Stomach (tissue), 4 donors: ENCODE results near the gene NR2E3.

Experiments
- CTCF ChIP-seq, 7 experiments: fragments of 450-650 bp in 4 of 7; fragments of 200-600 bp in 3 of 7; sonication (generic) in 3 of 7; IDR thresholded peaks; one replicate each; pipeline ENCODE4 v1.5.1; 2016 to 2019; ENCODE audit warnings: antibody characterized with exemption in 7 of 7, control low read depth in 2 of 7, mild to moderate bottlenecking in 1 of 7
- POLR2AphosphoS5 ChIP-seq, 3 donors: sonication (generic); formaldehyde crosslinking; IDR thresholded peaks; one replicate each; pipeline ENCODE4 v1.6.1; 2016; ENCODE audit warnings: antibody characterized with exemption in 3 of 3

GRCh38 chr15:71802770-71803169 is 7.6 kb upstream of the NR2E3 start:
- peak in 1 of 7 experiments; percentile 31 for TF ChIP-seq CTCF (IDR thresholded peaks at IDR 0.05)
- TF ChIP-seq POLR2AphosphoS5 (IDR thresholded peaks at IDR 0.05) = no peak
